Activated naive CD8-positive, alpha-beta T cell treated with anti-CD3 and anti-CD28 coated beads for 36 hours (primary cell): Measurements from ENCODE around the gene TMEM170A. TPM values are rescaled to one million over a fixed set of nuclear protein-coding genes. Genes with fewer than 3 reads are reported as not detected.
"Not testable (repeated sequence)": the region's sequence is repeated elsewhere in the genome, so short reads cannot be mapped to it uniquely, and the experiment has no call there.

ENCODE experiments used
- DNase-seq: peaks from one replicate; pipeline ENCODE4 v3.0.0; 2021
- H3K27ac Mint-ChIP-seq: one replicate; pipeline ENCODE4 v1.8.0; 2022; ENCODE audit warnings: mild to moderate bottlenecking, moderate library complexity, mixed read lengths
- H3K27me3 Mint-ChIP-seq: one replicate; pipeline ENCODE4 v1.8.0; 2022; ENCODE audit warnings: mild to moderate bottlenecking, mixed read lengths
- H3K36me3 Mint-ChIP-seq: one replicate; pipeline ENCODE4 v1.8.0; 2021; ENCODE audit warnings: mild to moderate bottlenecking, mixed read lengths
- H3K4me1 Mint-ChIP-seq: one replicate; pipeline ENCODE4 v1.8.0; 2021; ENCODE audit warnings: mixed read lengths
- H3K4me3 Mint-ChIP-seq: one replicate; pipeline ENCODE4 v1.8.0; 2022; ENCODE audit warnings: mild to moderate bottlenecking, moderate library complexity, mixed read lengths
- H3K9me3 Mint-ChIP-seq: one replicate; pipeline ENCODE4 v1.8.0; 2022; ENCODE audit warnings: mixed read lengths
- total RNA-seq, 2 experiments: library from RNA; stranded (reverse); gene quantifications; one replicate each; pipeline ENCODE4 v1.2.3, GENCODE V29; 2021

TMEM170A gene, protein sequence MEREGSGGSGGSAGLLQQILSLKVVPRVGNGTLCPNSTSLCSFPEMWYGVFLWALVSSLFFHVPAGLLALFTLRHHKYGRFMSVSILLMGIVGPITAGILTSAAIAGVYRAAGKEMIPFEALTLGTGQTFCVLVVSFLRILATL
- 10 to 100 TPM; 32.2 to 37.6 TPM for total RNA-seq

DNA sequence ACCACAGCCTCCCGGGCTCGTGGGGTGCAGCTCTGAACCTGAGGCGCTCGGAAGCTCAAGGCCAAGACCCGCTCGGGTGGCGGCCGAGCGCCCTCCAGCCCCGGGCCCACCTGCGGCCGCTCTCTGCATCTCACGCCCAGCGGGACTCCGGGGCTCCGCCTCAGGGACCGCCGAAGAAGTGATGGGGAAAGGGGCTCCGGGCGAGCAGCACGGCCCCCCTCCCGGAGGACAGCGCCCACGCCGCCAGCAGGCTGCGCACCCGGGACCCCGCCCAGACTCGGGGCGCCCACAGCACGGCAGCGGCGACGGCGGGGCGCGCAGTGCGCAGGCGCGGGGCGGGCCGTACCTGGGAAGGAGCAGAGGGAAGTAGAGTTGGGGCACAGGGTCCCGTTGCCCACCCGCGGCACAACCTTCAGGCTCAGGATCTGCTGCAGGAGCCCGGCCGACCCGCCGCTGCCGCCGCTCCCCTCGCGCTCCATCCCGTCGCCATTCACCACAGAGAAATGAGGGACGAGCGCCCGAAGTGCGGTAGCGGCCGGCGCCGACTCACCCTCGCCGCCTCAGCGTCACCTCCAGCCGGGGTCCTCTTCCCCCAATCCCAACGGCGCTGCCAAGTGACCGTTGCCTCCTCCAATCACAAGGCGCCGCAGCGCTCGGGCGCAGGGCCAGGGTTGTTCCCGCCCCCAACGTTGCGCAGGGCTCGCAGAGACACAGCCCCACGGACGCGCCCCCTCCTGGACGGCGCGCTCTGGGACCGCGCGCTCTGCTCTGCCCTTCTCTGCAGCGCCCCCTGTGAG, at the start of gene TMEM170A:
TMEM170A (minus strand) TSS at position 568 of the 797 bp plus-strand sequence; CDS start at position 479, 89 bp downstream.
- Mint-ChIP-seq H3K27ac (peak within 1 kb of the TSS; percentile 91), H3K27me3 (no peaks in the 10 kb centered on the region), H3K36me3 (peaks cover 9% of the 10 kb centered on the region), H3K4me3 (peak within 1 kb of the TSS; percentile 96), H3K9me3 (no peaks in the 10 kb centered on the region), H3K4me1 (peaks cover 39% of the 10 kb centered on the region)
- DNase-seq = peak; percentile 100

DNA sequence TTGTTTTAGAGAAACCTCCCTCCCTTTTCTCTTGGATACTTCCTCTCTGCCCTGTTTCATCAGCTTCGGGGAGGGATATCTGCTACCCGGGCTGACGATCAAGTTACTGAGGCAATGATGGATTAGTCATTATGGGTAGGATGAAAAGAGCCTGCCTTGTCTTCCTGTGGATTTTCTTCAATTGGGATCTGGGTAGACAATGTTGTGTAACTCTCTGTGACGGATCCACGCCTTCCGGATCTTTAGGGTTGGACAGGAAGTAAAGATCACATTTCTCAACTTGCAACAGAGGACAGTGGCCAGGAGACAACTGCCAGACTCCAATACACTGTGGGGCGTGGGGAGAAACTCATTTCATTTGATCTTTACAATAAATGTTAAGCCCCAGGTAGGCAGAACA, 42.1 kb upstream of the TMEM170A start:
- H3K27me3 Mint-ChIP-seq = peaks cover 4% of the 10 kb centered on the region

DNA sequence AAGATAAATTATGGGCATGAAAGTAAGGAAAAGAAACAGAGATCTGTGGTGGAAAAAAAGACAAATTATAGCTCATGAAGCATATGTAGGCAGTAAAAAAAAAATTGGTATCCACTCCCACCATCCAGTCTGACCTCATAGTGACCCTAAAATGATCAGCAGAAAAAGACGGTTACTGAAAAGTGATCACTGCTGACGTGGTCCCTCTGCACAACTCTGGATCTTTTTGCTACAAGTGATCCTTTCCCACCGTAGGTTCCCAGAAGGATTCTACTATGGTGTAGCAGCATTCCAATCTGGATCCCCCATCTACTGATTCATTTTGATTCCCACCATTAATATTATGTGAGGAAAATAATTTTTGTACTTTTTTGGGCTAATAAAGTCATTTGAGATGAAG, 41.6 kb upstream of the TMEM170A start:
- no peaks in the 10 kb centered on the region for H3K9me3 Mint-ChIP-seq
- H3K4me1 Mint-ChIP-seq = peaks cover 6% of the 10 kb centered on the region
- peaks cover 4% of the 10 kb centered on the region for H3K27me3 Mint-ChIP-seq
- H3K36me3 Mint-ChIP-seq = no peaks in the 10 kb centered on the region
- DNase-seq = no peak
- H3K4me3 Mint-ChIP-seq = no peak overlapping the region
- H3K27ac Mint-ChIP-seq = no peak overlapping the region

More for the DNA sequence above, 42.1 kb upstream of the TMEM170A start:
- H3K27ac Mint-ChIP-seq = no peak overlapping the region
- no peaks in the 10 kb centered on the region for H3K36me3 Mint-ChIP-seq
- H3K4me3 Mint-ChIP-seq = no peak overlapping the region
- H3K4me1 Mint-ChIP-seq = peaks cover 6% of the 10 kb centered on the region
- no peak for DNase-seq
- no peaks in the 10 kb centered on the region for H3K9me3 Mint-ChIP-seq

DNA sequence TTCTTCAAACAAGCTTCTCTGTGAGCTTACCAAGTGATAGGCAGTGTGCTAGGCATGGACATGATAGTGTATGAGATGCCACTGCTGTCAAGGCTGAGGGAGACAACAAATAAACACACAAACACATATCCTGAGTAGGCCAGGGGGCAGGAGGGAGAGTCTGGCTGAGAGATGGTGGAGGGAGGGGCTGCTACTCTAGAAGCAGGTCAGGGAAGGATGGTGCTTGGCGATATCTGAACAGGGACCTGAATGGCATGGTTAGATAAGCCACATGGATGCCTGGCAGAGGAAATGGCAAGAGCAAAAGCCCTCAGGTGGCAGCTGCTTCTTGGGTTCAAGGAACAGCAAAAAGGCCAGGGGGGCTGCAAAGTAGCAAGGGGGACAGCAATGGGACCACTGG, 39.3 kb upstream of the TMEM170A start:
- Mint-ChIP-seq H3K4me3 (no peak overlapping the region), H3K36me3 (no peaks in the 10 kb centered on the region), H3K4me1 (peaks cover 6% of the 10 kb centered on the region), H3K9me3 (no peaks in the 10 kb centered on the region), H3K27ac (no peak overlapping the region), H3K27me3 (peaks cover 4% of the 10 kb centered on the region)
- DNase-seq = no peak

DNA sequence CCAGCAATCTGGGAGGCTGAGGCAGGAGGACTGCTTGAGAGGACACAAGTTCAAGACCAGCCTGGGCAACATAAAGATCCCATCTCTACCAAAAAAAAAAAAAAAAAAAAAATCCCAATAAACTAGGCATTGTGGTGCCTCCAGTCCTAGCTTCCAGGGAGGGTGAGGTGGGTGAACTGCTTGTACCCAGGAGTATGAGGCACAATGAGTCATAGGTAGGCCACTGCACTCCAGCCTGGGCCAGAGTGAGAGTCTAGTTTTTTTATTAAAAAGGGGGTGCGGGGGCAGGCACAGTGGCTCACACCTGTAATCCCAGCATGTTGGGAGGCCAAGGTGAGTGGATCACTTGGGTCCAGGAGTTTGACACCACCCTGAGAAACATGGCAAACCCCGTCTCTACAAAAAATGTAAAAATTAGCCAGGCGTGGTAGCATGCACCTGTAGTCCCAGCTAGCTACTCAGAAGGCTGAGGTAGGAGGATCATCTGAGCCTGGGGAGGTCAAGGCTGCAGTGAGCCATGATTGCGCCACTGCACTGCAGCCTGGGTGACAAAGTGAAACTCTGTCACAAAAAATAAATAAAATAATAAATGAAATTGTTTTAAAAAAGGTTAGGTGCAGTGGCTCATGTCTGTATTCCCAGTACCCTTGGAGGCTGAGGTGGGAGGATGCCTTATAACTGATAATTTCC, 38.6 kb upstream of the TMEM170A start:
- Mint-ChIP-seq H3K4me3 (no peak overlapping the region), H3K36me3 (no peaks in the 10 kb centered on the region), H3K27me3 (peaks cover 7% of the 10 kb centered on the region), H3K4me1 (peaks cover 6% of the 10 kb centered on the region), H3K9me3 (no peaks in the 10 kb centered on the region), H3K27ac (no peak overlapping the region)
- no peak for DNase-seq

DNA sequence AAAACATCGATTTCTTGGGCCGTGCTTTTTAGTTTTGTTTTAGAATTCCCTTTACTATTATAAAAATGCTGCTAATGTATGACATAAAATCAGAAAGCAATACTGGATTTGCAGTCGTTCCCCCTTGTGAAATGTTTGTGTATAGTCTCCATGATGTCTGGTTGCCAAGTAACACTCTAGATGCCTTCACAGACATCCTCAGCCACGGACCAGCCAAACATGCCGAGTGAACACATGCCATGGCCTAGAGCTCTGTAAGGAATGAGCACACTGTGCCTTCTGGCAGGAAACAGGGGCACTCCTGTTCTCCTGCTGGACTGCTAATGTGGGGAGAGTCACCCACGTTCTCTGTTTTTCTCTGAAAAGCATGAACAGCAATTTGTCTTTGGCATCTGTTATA, 37.3 kb upstream of the TMEM170A start:
- H3K4me3 Mint-ChIP-seq, H3K36me3 Mint-ChIP-seq, H3K4me1 Mint-ChIP-seq, H3K27ac Mint-ChIP-seq, DNase-seq, H3K9me3 Mint-ChIP-seq: not testable (repeated sequence)
- peaks cover 20% of the 10 kb centered on the region for H3K27me3 Mint-ChIP-seq

DNA sequence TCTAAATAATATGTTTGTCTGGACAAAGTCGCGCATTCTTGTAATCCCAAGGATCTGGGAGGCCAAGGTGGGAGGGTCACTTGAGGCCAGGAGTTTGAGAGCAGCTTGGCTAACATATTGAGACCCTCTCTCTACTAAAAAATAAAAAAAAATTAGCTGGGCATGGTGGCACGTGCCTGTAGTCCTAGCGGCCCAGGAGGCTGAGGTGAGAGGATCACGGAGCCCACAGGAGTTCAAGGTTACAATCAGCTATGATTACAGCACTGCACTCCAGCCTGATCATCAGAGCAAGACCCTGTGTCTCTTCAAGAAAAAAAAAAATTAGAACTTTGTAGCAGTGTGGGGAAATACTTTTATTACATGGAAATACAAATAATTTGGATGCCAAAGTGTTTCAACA, 36.9 kb upstream of the TMEM170A start:
- Mint-ChIP-seq H3K27ac (no peak overlapping the region), H3K4me1 (peaks cover 3% of the 10 kb centered on the region), H3K9me3 (no peaks in the 10 kb centered on the region), H3K36me3 (no peaks in the 10 kb centered on the region), H3K4me3 (no peak overlapping the region), H3K27me3 (peaks cover 18% of the 10 kb centered on the region)
- no peak for DNase-seq

DNA sequence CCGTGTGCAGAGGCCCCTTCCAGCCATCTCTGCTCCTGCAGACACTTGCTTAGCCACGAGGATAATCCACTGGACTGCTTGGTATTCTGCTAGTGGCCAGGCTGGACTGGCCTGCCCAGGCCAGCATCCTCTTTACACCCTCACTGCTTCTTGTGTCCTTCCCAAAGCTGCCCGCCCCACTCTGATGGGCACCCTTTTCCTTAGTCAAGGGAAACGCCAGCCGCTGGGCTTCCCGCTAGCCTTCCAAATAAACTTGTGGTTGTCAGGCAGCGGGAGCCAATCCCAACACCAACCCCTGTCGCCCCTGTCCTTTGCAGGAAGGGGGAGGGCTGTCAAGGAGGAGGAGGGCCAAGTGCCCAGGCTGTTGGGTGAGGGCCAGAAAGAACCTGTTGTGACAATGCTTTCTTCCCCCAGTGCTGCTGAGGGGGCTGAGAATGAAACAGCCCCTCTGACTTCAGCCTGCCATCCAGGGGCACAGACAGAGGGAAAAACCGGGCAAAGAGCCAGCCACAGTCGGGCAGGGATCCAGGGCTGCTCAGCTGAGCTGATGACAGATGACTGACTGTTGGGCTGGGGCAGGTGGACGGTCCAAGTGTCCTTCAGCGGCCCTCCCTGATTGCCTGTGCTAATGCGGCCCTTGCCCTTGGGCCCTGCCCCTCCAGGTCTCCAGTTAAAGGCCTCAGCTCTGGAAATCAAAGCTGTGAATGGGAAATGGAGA, 34.3 kb upstream of the TMEM170A start:
- H3K9me3 Mint-ChIP-seq, H3K27ac Mint-ChIP-seq, DNase-seq, H3K4me3 Mint-ChIP-seq, H3K4me1 Mint-ChIP-seq, H3K36me3 Mint-ChIP-seq: not testable (repeated sequence)
- peaks cover 36% of the 10 kb centered on the region for H3K27me3 Mint-ChIP-seq

DNA sequence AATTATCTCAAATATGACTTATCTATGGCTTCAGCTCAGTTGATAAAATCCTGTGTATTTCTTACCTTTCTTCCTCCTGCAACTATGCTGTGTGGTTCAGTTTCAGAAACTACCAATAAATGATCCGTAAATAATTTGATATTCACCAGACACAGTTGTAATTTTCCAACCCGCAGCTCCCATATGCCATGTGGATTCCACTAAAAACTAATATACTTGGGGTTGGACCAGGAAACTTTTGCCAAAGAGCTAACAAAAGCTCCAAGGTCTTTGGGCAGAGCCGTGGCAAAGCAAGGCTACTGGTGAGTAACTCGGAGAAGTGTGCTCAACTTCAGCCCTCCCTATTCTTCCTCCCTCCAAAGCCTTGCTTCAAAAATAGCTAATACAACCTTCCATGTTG, 33.1 kb upstream of the TMEM170A start:
- Mint-ChIP-seq H3K4me3 (no peak overlapping the region), H3K4me1 (peaks cover 7% of the 10 kb centered on the region), H3K9me3 (no peaks in the 10 kb centered on the region), H3K36me3 (no peaks in the 10 kb centered on the region), H3K27me3 (peaks cover 48% of the 10 kb centered on the region), H3K27ac (no peak overlapping the region)
- DNase-seq = no peak

DNA sequence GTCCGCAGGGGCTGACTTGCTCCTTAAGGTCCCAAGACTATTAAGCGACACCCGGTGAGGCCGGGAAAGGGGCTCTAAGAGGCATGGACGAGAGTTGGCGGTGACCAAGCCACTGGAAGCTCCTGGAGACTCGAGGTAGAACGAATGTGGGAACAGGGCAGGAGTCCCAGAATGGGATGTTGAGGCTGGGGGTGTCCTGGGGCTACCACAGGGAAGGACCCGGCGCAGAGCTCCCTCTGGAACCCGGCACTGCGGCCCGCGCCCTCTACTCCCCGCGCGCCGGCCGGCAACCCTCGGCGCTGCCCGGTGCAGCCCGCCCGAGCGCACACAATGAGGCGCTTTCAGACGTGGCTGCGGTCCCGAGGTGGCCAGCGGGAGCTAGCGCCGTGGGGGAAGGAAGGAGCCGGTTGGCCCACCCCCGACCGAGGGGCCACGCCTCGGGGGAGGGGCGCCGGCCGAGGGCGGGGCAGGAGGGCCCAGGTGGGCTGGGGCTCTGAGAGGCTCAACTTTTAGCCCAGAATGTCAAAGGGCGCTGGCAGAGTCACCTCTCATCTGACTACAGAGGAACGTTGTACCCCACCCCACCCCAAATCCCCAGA, 30.7 kb upstream of the TMEM170A start, which contains the start of gene CHST6:
CHST6 (minus strand) TSS at position 366 of the 599 bp plus-strand sequence. CDS start 15,613 bp downstream, outside the sequence.
- no peak within 1 kb of the TSS for H3K27ac Mint-ChIP-seq
- peak; percentile 54 for DNase-seq
- H3K27me3 Mint-ChIP-seq = peaks cover 49% of the 10 kb centered on the region
- H3K36me3 Mint-ChIP-seq = no peaks in the 10 kb centered on the region
- H3K4me1 Mint-ChIP-seq = peaks cover 7% of the 10 kb centered on the region
- no peaks in the 10 kb centered on the region for H3K9me3 Mint-ChIP-seq
- H3K4me3 Mint-ChIP-seq = peak within 1 kb of the TSS; percentile 55

DNA sequence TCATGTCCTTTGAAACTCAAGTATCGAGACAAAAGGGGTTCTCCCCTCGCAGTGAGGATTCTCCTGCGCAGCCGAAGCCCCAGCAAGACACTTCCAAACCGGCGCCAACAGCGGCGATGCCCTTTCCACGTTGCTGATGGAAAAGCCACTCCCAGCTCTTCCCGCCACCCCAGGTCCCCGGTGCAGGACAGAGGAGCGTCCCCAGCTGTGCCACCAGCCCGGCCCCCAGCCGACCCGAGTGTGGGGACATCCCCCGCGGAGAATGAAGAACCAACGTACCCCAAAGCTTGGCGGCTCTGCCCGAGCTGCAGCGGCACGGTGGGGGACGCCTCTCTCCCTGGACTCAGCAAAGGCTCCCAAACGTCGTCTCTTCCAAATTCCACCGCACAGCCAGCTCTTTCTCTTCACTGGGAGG, 30.2 kb upstream of the TMEM170A start:
- Mint-ChIP-seq H3K27me3 (peaks cover 49% of the 10 kb centered on the region), H3K9me3 (no peaks in the 10 kb centered on the region), H3K4me1 (peaks cover 7% of the 10 kb centered on the region), H3K36me3 (no peaks in the 10 kb centered on the region), H3K4me3 (peak overlapping the region; percentile 55), H3K27ac (no peak overlapping the region)
- DNase-seq = no peak

DNA sequence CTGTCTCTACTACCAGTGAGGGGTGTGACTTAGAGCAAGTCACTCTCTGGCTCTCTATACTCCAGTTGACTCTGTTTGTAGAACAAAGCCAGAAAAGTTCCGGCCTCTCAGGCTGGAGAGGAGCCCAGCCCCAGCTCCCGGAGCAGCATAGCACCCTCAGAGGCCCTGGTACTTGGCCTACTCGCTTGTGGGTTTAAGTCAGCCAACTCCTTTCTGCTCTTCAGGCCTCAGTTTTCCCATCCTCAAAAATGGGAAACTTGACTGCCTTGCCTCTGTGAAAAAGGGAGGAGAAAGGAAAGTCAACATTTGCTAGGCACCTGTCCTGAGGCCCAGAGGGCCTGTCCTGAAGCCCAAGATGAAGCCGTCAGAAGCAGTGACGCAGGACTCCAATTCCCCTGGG, 29.7 kb upstream of the TMEM170A start:
- Mint-ChIP-seq H3K36me3 (no peaks in the 10 kb centered on the region), H3K27ac (no peak overlapping the region), H3K4me3 (no peak overlapping the region), H3K27me3 (peaks cover 49% of the 10 kb centered on the region), H3K9me3 (no peaks in the 10 kb centered on the region), H3K4me1 (peaks cover 7% of the 10 kb centered on the region)
- no peak for DNase-seq

DNA sequence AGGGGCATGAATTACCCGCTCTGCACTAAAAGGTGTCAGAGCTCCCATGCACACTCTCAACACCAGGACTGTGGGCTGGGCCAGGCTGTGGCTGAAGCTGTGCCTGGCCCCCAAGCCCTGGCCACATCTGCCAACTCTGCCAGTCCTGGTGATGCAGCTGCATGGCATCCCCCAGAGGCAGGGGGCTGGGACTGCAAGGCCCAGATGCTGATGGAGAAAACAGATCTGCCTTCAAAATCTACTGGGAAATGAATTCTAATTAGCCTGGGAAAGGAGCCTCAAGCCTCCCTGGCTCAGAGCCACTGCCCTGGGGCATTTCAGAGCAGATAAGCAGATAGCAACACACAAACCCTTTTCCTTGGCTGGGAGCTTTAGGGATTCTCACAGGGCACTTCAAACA, 27.4 kb upstream of the TMEM170A start:
- H3K4me3 Mint-ChIP-seq = no peak overlapping the region
- peaks cover 7% of the 10 kb centered on the region for H3K4me1 Mint-ChIP-seq
- H3K27me3 Mint-ChIP-seq = peaks cover 44% of the 10 kb centered on the region
- no peaks in the 10 kb centered on the region for H3K9me3 Mint-ChIP-seq
- H3K36me3 Mint-ChIP-seq = no peaks in the 10 kb centered on the region
- no peak overlapping the region for H3K27ac Mint-ChIP-seq
- no peak for DNase-seq

DNA sequence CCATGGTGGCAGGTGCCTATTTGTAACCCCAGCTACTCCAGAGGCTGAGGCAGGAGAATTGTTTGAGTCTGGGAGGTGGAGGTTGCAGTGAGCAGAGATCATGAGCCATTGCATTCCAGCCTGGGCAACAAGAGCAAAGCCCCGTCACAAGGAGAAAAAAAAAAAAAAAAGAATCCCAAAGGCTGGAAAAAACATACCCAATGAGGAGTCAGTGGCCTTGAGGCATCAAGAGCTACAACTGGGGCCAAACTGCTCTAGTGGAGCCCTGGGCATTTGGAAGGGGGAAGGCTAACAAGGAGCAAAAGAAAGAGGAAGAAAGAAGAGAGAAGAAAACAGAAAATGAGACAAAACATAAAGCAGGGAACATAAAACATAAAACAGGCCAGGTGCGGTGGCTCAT, 23.8 kb upstream of the TMEM170A start:
- Mint-ChIP-seq H3K27ac (no peak overlapping the region), H3K36me3 (no peaks in the 10 kb centered on the region), H3K9me3 (no peaks in the 10 kb centered on the region), H3K4me3 (no peak overlapping the region), H3K27me3 (peaks cover 23% of the 10 kb centered on the region), H3K4me1 (no peaks in the 10 kb centered on the region)
- DNase-seq = no peak
